A549 (cell line): ENCODE measurements around the gene TRAF1.

Experiments
- EP300 ChIP-seq, 2 experiments: fragments of >200 bp; sonication (Bioruptor Twin); formaldehyde crosslinking; IDR thresholded peaks; 2 replicates in 1 of 2; 3 replicates in 1 of 2; pipeline ENCODE4 v1.6.1; 2016 to 2017
- GATA3 ChIP-seq: IDR thresholded peaks from 2 replicates; pipeline ENCODE4 v1.6.1; 2012; ENCODE audit warnings: borderline replicate concordance
- MYC ChIP-seq: IDR thresholded peaks from 2 replicates; pipeline ENCODE4 v1.6.1; 2012; ENCODE audit warnings: mild to moderate bottlenecking, inconsistent platforms, low read length, improper control_type of control experiment, borderline replicate concordance

DNA sequence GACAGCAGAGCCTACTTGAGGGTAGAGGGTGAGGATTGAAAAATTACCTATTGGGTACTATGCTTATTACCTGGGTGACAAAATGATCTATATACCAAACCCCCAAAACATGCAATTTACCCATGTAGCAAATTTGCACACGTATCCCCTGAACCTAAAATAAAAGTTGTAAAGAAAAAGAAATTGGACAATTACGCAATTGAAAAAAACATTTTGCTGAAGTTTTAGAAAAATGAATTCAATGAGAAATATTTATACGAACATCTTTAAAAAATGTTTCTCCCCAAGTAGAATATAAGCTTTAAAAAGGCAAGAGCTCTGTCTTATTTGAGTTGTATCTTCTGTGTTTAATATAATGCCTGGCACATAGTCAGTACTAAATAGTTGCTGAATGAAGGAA lies 30.3 kb upstream of the TRAF1 start:
- TF ChIP-seq EP300 (IDR thresholded peaks at IDR 0.05) (no peak), GATA3 (no peak), MYC (no peak)
